HG03025 (cell line): Measurements from ENCODE around the gene PAK5.

ENCODE experiments used
- ATAC-seq: cut with Tn5 transposase; IDR thresholded peaks from one replicate; pipeline ENCODE4 v1.9.1; 2021; ENCODE audit warnings: mild to moderate bottlenecking, moderate library complexity; ENCODE audit not compliant: unreplicated experiment, low FRiP score

The PAK5 gene

DNA sequence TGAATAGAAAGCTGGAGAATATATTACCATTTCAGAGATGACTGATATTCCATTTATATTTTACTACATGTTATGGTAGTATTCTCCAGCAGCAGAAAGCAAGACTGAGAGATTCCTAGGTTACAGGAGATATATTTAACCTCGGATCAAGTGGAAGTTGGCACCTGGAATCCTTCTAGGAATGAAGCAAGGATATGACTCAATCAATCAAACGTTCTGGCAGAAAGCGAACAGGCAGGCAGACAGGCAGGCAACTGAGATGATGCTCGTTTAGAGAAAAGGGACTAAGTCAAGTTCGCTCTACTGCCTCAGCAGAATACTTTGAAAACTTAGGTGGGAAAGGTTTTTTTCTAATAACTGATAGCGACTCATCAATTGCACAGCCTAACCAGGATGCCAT is 46.2 kb downstream of the PAK5 start:
- no peak for ATAC-seq

DNA sequence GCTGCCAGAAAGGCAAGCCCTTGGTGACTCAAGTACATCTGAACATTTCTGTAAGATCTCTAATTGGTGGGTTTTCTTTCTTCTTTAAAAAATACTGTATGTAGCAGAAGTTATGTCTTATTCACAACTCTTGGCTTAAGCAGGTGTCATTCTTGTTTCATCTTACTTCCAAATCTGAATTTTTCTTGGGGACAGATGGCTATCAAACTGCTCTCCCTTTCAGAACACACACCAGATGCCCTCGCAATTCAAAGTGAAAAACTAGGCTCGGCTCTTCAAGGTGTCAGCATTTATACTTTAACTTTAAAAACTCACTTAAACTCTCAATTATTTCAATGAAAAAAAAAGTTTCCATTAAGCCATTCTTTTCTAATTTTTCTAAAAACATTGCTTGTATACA is 49.7 kb downstream of the PAK5 start:
- ATAC-seq, result no peak

DNA sequence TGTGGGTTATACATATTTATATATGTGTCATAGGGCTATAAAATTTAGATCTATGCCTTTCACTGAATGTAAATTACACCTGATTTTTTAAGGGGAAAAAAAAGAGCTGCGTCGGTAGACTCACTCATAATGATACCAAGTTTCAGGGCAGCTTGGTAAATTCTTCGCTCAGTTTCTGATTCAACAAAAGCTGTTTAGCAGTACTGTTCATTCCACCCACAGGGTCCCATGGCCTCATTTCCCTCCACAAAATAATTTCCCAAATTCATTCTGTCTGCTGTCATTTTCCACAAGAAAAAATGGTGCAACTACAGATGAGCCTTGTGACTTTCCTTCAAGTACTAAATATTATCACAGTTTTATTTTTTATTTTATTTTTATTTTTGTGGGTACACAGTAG is 63.7 kb downstream of the PAK5 start:
- ATAC-seq, result no peak

DNA sequence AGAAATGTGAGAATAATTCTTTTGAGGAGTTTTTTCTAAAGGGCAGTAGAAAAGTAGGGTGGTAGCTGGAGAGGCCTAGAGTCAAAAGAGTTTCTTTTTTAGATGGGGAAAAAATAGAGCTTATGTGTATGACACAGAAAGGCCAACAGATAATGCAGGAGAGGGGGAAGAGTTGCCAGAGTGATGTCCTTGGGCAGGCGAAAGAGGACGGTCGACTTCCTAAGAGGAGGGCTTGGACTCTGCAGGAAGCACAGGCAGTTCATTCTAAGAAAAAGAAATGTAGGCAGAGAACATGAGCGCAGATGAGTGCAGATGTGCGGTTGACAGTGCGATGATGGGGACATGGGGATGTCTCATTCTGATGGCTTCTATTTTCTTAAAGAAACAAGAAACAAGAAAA is 68.9 kb downstream of the PAK5 start:
- ATAC-seq, result no peak

DNA sequence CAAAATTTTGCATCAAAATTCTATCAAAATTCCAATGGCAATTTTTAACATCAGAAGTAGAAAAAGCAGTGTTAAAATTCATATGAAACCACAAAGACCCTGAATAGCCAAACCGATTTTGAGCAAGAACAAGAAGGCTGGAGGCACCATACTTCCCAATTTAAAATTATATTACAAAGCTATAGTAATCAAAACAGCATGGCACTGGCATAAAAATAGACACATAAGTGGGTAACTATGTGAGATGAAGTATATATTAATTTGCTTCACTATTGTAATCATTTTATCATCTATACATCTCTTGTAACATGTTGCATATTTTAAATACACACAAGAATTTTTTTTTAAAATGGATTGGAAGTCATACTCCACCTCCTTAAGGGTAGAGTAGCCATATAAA is 77.4 kb downstream of the PAK5 start:
- ATAC-seq, result no peak

DNA sequence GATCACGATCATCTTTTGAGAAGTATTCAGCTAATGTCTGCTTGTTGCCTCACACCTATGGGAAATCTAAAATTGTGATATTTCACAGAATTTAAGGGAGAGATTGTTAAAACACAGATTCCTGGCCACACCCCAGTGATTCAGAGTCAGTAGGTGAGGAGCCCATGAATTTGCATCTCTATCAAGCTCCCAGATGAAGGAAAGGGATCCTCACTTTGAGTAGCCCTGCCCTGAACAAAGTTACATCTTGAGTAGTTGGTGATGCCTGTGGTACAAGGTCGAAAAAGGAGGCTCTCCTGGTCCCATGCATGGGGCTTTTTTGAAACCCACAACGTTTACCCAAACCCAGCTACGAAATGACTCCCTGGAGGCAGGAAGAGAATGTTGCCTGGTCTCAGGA is 79.5 kb downstream of the PAK5 start:
- no peak for ATAC-seq

DNA sequence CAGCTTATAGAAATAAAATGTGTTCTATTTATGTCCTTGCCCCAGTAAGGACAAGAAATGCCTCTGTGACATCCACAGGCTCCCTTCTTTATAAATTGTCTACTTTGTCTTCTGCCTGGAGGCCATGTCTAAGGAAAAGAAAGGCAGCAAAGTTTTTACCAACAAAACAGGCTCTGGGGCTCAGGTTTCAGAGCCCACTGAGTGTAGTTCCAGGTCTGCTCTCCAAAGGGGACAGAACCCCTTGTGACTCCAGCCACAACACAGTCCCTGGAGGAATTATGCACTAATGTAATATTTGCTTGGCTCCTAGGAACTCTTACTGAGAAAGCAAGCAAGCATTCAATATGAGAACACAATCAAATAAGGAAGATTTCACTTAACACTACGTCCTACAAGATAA is 80.1 kb downstream of the PAK5 start:
- no peak for ATAC-seq

DNA sequence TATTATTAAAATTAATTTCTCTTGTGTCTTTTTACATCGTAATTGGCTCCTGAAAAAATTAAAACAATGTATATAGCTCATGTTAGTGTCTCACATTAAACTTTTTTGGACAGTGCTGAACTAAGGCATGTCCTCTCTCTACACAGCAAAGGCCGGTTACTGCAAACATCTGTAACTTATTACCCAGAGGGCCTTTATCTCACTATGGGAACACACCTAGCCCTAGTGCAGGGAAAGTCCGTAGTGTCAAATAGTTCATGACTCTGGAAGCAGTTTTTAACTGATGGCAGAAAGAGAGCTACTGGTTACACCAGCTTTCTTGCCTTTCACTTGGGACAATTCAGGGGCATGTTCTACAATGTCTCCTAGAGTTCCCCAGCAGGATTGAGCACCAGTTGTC is 82.2 kb downstream of the PAK5 start:
- no peak for ATAC-seq

DNA sequence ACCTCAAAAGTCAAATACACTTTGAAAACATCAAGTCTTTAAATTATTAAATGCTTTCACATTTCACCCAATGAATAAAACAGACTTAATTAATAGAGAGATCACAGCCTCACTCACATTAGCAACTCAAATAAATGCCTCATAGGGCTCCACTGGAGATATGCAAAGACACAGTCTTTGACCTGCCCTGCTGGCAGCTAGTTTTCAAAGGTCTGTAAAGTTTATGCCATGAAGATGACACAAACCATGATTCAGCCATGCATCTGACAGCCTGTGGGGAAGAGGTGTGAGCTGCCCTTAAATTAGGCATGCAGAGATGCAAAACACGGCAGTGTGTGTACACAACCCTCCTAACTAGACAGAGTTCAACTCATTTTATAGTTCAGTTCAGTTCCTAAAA is 83.6 kb downstream of the PAK5 start:
- ATAC-seq, result no peak

DNA sequence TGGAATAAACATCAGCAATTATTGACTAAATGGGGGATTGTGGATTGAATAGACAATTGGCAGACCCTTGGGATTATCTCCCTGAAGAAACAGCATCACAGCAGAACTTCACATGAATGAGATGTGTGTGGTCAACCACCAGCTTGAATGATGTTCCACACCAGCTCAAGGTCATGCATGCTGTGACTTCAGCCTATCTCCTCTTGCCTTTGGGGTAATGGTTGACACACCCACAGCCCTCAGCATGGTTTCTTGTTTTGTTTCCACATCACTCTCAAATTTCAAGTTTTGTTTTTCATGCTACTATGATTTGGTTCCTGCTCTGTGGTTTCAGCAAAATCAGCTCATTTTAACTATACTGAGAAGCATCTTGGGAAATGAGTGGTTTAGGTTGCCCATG is 94.3 kb downstream of the PAK5 start:
- ATAC-seq, result no peak

DNA sequence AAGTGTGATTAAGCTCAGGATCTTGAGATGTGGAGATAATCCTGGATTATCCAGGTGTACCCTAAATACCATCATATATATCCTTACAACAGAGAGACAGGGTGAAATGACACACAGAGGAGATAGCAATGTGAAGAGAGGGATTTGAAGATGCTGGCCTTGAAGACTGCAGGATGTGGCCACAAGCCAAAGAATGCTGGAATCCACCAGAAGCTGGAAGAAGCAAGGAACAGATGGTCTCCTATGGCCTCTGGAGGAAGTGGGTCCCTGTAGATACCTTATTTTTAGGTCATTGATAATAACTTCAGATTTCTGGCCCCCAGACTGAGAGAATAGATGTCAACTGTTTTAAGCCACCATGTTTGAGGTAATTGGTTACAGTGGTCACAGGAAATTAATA is 95.0 kb downstream of the PAK5 start:
- ATAC-seq, result no peak

DNA sequence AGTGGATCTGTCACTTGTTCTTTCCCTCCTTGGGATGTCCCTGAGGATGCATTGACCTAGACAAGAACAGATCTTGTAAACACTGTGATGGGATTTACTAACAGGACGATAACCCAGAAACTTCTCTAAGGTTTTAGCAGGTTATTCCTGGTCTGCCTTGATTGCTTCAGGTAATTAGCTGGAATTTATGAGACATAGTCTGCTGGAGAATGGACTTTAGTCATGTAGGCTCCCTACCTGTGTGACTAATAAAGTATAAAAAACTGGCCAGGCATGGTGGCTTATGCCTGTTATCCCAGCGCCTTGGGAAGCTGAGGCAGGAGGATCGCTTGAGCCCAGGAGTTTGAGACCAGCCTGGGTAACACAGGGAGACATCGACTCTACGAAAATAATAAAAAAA is 96.1 kb downstream of the PAK5 start:
- ATAC-seq, result no peak

DNA sequence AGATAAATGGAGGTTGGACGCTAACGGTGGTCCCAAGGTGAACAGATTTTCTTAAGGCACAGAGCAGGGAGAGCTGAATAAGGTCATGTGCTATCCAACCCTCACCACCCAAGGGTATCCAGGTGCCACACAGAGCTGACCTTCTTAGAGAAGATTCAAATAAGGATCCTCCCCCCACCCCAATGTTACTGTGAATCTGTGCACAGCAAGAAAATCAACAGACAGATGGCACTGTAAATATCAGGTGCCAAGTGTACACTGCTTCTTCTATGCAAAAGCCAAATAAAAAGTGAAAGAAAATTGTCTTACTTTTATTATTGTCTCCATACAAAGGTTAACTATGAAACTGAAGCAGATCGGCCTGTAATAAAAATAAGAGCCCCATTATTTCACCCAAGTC is 96.9 kb downstream of the PAK5 start:
- no peak for ATAC-seq

DNA sequence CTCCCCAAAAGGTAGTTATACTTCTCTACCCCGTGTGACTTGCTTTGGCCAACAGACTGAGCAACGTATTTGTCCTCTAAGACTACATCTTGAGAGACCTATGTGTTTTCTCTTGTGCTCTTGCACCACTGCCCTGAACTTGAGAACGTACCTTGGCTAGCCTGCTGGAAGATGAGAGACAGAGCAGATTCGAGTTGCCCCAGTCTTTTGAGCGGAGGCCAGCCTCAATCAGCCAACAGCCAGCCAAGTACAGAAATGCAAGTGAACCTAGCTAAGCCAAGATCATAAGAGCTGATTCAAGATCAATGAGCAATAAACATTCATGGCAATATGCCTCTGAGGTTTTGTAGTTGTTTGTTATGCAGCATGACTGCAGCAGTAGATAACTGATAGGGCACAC is 98.4 kb downstream of the PAK5 start:
- ATAC-seq, result no peak

DNA sequence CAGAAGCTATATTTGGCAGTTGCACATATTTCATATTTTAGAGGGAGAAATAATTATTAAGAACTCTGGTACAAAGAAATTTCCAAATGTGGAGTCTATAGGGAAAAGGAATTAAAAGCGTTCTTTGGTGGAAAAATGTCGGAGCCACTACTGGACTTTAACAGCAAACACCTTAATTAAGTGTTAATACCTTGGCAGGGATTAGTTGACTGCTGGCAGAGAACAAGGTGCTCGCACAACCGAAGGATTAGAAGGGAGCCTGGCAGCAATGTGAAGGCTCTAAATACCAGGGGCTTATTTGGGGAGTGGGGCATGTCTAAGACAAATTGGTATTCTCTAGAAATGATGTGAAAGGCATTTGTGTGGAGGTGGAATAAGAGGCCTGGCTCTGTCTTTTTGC is 98.9 kb downstream of the PAK5 start:
- ATAC-seq, result no peak

DNA sequence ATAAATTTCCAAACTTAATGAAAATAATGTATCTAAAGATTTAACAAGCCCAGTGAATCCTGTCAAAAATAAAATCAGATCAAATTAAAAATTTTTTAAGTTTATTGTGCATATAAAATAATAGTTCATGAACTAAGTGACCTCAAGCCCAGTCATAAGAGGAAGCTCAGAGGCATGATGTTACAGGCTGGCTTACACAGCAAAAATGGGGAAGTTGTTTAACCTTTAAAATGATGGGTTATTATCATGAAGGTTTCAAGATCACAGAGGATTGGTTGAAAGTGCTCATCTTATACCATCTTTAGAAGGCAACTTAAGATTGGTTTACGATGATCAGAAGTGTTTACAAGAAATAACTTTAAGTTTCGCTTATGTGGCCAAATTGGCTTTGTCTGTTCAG is 102.5 kb downstream of the PAK5 start:
- ATAC-seq, result no peak

DNA sequence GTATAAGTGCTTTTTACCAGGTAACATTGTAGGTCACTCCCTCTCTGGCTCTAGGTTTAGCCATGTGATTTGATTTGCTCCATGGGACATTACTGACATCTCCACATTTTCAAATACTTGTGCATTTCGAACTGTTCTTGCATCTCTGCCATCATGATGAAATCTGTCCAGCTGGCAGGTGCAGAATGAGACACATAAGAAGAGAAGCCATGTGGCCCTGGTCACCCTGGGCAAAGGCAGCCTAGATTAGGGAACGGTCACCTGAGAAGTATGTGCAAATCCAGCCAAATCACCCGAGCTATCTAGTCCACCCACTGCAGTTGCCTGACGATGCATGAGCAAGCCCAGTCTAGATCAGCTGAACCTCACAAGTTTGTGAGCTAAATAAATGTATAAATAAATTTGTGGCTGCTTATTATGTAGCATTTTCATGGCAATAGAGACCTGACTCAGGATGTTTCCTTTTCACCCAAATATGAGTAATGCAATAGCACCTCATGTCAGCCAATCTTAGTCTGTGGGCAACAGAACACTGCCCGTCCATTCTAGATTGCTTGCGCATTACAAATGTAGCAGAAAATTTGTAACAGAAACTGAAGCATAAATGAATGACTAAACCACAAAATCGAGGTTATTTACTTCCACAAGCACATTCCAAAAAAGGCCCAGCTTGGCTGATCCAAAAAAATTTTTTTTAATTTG is 115.2 kb downstream of the PAK5 start:
- ATAC-seq, result no peak

DNA sequence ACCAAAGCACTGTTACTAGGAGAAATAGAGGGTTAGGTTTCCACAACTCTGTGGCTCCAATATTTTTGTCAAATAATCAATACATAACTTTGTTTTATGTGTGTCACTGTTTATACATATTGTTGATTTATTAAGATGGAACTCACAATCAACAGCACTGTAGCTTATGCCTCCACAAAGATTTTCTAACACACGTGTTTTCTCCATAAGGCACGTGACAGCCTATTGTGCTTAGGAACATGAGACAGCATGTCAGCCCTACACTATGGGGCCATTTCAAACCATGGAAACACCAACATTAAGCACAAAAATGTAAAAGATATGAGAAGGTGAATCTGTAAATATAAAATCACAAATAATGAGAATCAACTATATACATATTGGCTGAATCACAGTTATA is 127.0 kb downstream of the PAK5 start:
- no peak for ATAC-seq

DNA sequence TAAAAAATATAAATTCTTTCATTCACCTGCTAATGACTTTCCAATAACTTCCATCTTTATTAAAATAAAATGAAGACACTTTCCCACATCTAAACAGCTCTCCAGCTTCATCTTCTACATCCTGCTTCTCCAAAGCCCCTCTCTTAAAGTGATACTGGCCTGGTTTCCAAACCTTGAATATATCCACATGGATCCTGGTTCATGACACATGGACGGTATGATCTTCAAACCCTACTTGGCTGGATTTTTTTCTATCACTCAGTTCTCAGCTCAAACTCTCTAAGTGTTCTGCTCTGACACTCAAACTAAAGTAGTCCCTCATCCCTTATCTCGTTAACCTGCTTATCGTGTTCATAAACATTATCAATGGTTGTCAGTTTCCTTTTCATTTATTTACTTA is 128.2 kb downstream of the PAK5 start:
- no peak for ATAC-seq

DNA sequence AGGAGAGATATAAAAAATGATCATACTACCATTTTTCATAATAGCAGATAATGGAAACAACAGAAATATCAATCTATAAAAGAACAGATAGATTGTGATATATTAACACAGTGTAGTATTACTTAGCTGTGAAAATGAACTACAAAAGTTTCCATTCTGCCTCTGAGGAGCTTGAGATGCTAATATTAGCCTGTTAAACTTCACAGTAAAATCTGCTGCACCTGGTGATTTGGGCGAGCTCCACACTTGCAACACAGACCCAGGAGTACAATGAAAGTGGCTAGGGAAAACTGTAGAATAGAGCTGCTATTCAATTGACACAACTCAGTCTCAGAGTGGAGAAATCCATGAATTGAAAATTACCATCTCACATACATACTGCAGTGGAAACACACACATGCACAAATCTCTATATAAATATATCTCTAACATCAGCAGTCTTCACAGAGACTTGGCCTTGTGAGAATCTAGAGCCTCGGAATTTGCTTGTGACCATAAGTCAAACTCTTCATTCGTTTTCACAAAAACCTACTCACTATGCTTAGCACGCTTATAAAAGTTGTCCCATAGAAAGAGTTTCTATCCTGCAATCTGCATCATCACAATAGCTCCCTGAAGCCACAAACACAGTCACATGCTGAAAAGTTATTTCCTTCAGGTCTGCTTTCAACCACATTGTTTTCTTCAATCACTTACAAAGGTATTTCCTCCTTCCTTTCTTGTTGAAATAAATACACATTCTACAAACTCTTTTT is 133.0 kb downstream of the PAK5 start:
- ATAC-seq, result no peak

DNA sequence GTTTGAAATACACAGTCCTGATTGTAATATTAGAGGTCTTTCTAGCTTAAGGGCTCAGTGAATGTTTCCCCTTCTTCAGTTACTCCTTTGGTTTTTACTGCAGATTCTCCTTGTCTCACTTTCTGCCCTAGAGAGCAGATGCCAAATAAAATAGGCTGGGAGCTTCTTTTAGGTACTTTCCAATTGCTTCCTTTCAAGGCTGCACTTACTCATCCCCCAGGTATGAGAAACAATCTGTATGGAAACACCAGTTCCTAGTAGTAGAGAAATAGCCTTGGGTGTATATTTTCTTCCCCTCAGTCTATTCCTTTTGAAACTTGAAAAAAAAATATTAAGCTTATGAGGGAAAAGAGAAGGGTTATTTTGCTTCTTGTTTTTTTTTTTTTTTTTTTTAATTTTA is 139.7 kb downstream of the PAK5 start:
- no peak for ATAC-seq

DNA sequence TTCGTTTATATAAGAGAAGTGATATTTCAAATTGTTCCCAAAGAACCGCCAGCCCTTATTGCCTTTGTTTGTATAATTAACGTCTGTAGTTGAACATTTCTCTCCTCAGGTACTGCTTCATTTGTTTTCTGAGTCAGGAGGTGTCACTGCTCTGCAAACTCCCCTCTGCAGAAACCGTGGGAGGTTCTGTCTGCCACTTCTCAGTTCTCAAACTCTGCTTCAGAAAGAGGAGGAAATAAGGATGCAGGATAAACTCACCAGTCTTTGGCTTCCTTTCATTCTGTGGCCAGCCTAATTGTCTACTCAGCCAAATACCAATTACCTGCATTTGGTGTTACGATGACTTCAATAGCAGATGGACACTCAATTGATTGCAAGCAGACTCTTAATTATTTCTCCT is 149.8 kb downstream of the PAK5 start:
- no peak for ATAC-seq
